ENCODE measurements around the gene BLOC1S1.

DNA sequence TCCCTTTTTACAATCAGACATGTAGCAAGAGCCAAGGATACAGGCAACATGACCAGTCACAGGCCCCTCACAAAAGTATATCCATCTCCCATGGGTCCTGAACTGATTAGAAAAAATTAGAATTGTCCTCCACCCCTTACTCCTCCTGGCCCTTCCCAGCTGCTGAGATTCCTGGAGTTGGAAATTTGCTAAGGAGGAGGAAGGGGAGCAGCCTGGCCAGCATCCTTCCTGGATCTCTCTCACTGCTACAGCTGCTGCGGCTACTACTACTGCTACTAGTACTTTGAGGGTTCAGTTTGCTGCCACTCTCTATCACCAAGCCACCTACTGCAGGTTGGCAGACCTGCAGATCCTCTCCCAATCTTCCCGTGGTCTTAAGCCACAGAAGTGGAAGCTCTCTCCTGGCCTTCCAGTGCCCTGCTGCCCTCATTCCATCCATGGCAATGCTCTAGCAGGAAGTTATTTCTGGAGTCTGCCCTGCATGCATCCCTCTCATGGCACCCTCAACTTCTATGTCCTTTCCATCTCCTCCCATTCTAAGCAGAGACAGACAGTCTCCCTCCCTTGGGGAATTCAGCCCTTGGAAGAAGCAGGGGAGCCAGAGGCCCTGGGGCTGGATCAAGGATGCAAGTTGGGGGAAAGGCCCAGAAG, 9.2 kb upstream of the BLOC1S1 start:
- TF ChIP-seq, protein P1, sequence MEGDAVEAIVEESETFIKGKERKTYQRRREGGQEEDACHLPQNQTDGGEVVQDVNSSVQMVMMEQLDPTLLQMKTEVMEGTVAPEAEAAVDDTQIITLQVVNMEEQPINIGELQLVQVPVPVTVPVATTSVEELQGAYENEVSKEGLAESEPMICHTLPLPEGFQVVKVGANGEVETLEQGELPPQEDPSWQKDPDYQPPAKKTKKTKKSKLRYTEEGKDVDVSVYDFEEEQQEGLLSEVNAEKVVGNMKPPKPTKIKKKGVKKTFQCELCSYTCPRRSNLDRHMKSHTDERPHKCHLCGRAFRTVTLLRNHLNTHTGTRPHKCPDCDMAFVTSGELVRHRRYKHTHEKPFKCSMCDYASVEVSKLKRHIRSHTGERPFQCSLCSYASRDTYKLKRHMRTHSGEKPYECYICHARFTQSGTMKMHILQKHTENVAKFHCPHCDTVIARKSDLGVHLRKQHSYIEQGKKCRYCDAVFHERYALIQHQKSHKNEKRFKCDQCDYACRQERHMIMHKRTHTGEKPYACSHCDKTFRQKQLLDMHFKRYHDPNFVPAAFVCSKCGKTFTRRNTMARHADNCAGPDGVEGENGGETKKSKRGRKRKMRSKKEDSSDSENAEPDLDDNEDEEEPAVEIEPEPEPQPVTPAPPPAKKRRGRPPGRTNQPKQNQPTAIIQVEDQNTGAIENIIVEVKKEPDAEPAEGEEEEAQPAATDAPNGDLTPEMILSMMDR (IDR thresholded peaks at IDR 0.05; ENCODE audit: borderline replicate concordance, extremely low read depth, low read length, poor library complexity, severe bottlenecking) = no peak
- no peak for TF ChIP-seq EZH2 (IDR thresholded peaks at IDR 0.05; ENCODE audit: borderline replicate concordance, low read depth, low read length, severe bottlenecking)

Measured in DND-41 (cell line).